Natural killer cell (primary cell): ENCODE measurements around the gene PRDM16. TPM values are rescaled to one million over a fixed set of nuclear protein-coding genes. Genes with fewer than 3 reads are reported as not detected.

Experiments used
- ATAC-seq, 3 donors: fragments of 150-1000 bp in 2 of 3; fragments of 200-7000 bp in 1 of 3; cut with Tn5 transposase; 1 replicate in 1 of 3; 2 replicates in 2 of 3; pipeline ENCODE4 v1.10.0; 2021; ENCODE audit warnings: mild to moderate bottlenecking in 2 of 3, moderate library complexity in 2 of 3
- DNase-seq, 2 donors: peaks; one replicate each; pipeline versions ENCODE4 v3.0.0 to v3.0.0-alpha.2; 2013 to 2021; ENCODE audit warnings: mixed read lengths in 1 of 2
- H3K27ac ChIP-seq: one replicate; pipeline ENCODE4 v1.5.1; 2013; ENCODE audit warnings: mild to moderate bottlenecking, low read length
- H3K27me3 ChIP-seq: one replicate; pipeline ENCODE4 v1.6.1; 2013; ENCODE audit warnings: low read length; ENCODE audit not compliant: control insufficient read depth, insufficient read depth
- H3K36me3 ChIP-seq: one replicate; pipeline ENCODE4 v1.6.1; 2013; ENCODE audit warnings: low read length; ENCODE audit not compliant: control insufficient read depth, insufficient read depth
- H3K4me1 ChIP-seq: one replicate; pipeline ENCODE4 v1.6.1; 2013; ENCODE audit warnings: low read length; ENCODE audit not compliant: control insufficient read depth, insufficient read depth
- H3K4me3 ChIP-seq: one replicate; pipeline ENCODE4 v1.5.1; 2013; ENCODE audit warnings: low read length
- H3K9me3 ChIP-seq: one replicate; pipeline ENCODE4 v1.6.1; 2013; ENCODE audit warnings: low read length; ENCODE audit not compliant: control insufficient read depth, insufficient read depth
- H3K27ac Mint-ChIP-seq, 2 donors: one replicate each; pipeline ENCODE4 v1.8.0; 2022; ENCODE audit warnings: mild to moderate bottlenecking in 2 of 2, mixed read lengths in 2 of 2, moderate library complexity in 1 of 2
- H3K27me3 Mint-ChIP-seq, 2 donors: one replicate each; pipeline ENCODE4 v1.8.0; 2022; ENCODE audit warnings: low read depth in 2 of 2, mixed read lengths in 2 of 2
- H3K36me3 Mint-ChIP-seq: one replicate; pipeline ENCODE4 v1.8.0; 2022; ENCODE audit warnings: mixed read lengths
- H3K4me1 Mint-ChIP-seq, 2 donors: one replicate each; pipeline ENCODE4 v1.8.0; 2022; ENCODE audit warnings: mixed read lengths in 2 of 2
- H3K4me3 Mint-ChIP-seq: one replicate; pipeline ENCODE4 v1.8.0; 2022; ENCODE audit warnings: mild to moderate bottlenecking, moderate library complexity, mixed read lengths
- H3K9me3 Mint-ChIP-seq, 2 donors: one replicate each; pipeline ENCODE4 v1.8.0; 2022; ENCODE audit warnings: mixed read lengths in 2 of 2
- WGBS: methylation state at CpG from one replicate; pipeline ENCODE4 v1.1.7; 2013; ENCODE audit warnings: missing lambda C conversion rate; ENCODE audit not compliant: insufficient coverage; 5-methylcytosine and 5-hydroxymethylcytosine counted together
- intact Hi-C: fragments of 100-400 bp; cut with micrococcal nuclease; formaldehyde crosslinking; loops from one replicate; pipeline ENCODE4 v1.14.2; 2022
- total RNA-seq, 4 donors: library from RNA; stranded (reverse); fragments of 120-200 nt in 1 of 4; gene quantifications; one replicate each; pipeline versions ENCODE4 v1.2.3 to v1.2.4, GENCODE V29; 2013 to 2022
- TF ChIP-seq, protein P1 (sequence below): fragments of 200-600 bp; IDR thresholded peaks from one replicate; pipeline ENCODE4 v1.8.0; 2022; ENCODE audit warnings: antibody characterized with exemption

The PRDM16 gene
- total RNA-seq, 3 donors from 2014 or later (not counting 1 experiment from before 2014, with no cell fraction given): 0.25 to 0.64 TPM; not detected in 1

DNA sequence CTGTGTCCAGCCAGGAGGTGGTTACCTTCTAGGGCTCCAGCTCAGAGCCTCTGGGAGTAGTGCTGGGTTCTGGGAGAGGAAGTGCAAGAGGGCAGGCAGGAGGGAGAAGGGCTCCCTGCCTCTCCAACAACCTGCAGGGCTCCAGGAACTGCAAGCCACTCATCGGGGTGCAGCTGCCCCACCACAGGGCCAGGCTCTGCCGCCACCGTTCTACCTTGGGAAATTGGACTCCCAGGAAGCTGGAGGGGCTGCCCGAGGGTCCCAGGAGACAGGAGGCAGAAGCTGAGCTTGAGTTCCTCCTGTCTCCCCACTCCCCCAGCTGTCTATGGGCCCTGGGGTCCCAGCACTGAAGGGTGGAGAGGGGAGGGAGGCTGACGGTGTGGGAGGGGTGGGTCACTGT, 7.4 kb upstream of the PRDM16 start:
- Histone ChIP-seq H3K36me3 (no peaks in the 10 kb centered on the region), H3K4me3 (no peak overlapping the region), H3K27me3 (no peaks in the 10 kb centered on the region), H3K27ac (no peak overlapping the region), H3K9me3 (no peaks in the 10 kb centered on the region), H3K4me1 (no peaks in the 10 kb centered on the region)
- TF ChIP-seq, protein P1, sequence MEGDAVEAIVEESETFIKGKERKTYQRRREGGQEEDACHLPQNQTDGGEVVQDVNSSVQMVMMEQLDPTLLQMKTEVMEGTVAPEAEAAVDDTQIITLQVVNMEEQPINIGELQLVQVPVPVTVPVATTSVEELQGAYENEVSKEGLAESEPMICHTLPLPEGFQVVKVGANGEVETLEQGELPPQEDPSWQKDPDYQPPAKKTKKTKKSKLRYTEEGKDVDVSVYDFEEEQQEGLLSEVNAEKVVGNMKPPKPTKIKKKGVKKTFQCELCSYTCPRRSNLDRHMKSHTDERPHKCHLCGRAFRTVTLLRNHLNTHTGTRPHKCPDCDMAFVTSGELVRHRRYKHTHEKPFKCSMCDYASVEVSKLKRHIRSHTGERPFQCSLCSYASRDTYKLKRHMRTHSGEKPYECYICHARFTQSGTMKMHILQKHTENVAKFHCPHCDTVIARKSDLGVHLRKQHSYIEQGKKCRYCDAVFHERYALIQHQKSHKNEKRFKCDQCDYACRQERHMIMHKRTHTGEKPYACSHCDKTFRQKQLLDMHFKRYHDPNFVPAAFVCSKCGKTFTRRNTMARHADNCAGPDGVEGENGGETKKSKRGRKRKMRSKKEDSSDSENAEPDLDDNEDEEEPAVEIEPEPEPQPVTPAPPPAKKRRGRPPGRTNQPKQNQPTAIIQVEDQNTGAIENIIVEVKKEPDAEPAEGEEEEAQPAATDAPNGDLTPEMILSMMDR: no peak
- DNase-seq (no peak), ATAC-seq (no peak)
- WGBS: 84% methylated on average over 5 of the region's 5 CpGs
- intact Hi-C loops: no loop called here
- peaks cover 0 to 13% of the 10 kb centered on the region in 2 donors for H3K27me3 Mint-ChIP-seq
- no peaks in the 10 kb centered on the region for H3K9me3 Mint-ChIP-seq
- no peak overlapping the region for H3K4me3 Mint-ChIP-seq
- H3K27ac Mint-ChIP-seq: no peak overlapping the region
- no peaks in the 10 kb centered on the region for H3K36me3 Mint-ChIP-seq
- H3K4me1 Mint-ChIP-seq: no peaks in the 10 kb centered on the region

DNA sequence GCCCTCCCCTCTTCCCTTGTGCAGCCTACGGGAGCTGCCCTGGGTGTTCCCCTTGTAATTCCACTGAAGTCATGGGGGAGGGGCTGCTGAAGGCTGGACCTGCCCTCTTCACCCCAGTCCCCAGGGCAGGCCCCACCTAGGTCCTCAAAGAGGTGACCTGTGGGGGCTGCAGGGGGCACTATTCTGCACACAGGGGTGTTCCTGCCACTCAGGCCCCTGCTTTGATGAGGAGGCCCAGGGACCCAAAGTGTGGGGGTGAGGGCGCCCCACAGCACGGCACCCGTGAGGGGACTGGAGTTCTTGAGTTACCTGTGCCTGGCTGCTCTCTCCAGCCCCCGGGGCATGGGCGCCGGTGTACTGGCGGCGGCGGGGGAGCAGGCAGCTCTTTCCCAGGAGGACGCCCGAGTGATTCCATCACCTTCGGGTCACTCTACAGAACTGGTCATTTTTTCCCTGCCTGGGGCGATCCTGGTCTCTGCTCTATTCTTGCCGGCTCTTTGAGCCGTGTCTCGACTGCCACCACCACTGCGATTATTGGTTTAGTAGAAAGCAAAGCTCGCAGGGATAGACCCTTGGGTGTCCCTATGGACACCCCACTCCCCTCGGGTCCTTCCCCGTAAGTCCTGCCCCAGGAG, 6.9 kb upstream of the PRDM16 start:
- DNase-seq (no peak), ATAC-seq (no peak)
- TF ChIP-seq, protein P1: no peak
- H3K4me1 Mint-ChIP-seq: no peaks in the 10 kb centered on the region
- Histone ChIP-seq H3K27me3 (no peaks in the 10 kb centered on the region), H3K4me3 (no peak overlapping the region), H3K4me1 (no peaks in the 10 kb centered on the region), H3K27ac (no peak overlapping the region), H3K9me3 (no peaks in the 10 kb centered on the region), H3K36me3 (no peaks in the 10 kb centered on the region)
- peaks cover 0 to 16% of the 10 kb centered on the region in 2 donors for H3K27me3 Mint-ChIP-seq
- H3K27ac Mint-ChIP-seq: no peak overlapping the region
- intact Hi-C loops: no loop called here
- no peak overlapping the region for H3K4me3 Mint-ChIP-seq
- WGBS: 93% methylated on average over 21 of the region's 21 CpGs
- no peaks in the 10 kb centered on the region for H3K9me3 Mint-ChIP-seq
- no peaks in the 10 kb centered on the region for H3K36me3 Mint-ChIP-seq

DNA sequence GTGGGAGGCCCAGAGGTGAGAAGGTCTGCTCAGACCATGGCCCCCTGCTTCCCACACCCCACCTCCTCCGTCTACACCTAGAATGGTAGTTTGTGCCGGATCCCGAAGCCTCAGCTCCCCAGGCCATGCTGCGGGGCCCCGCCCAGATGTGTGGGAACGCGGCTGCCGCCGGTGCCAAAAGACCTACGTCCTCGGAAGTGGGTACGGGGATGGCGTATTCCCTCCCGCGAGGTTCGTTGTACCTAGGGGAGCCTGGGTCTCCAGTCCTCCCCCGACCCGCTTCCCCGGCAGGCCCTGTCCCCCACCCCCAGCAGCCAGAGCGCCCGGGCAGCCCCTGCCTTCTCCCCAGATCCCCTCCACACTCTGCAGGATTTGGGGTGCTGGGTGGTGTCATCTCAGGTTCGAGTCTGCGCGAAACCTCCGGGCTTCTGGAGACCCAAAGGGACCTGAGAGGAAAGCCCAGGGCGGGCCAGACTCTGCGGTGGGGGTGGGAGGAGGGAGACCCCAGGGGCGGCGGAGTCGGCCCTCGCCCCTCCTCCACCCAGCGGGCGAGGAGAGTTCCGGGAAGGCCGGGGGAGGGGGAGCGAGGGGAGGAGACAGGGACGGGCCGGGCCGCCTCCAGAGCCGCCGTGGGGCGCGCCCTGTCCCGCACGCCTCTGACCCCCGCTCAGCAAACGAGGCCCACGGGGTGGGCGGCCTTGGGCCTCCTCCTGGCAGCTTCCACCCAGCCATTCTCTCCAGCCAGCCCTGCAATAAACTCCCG, 6.2 kb upstream of the PRDM16 start:
- TF ChIP-seq, protein P1: no peak
- H3K27me3 Mint-ChIP-seq: peaks cover 0 to 20% of the 10 kb centered on the region in 2 donors
- no peaks in the 10 kb centered on the region for H3K27me3 ChIP-seq

More for the DNA sequence above, 6.2 kb upstream of the PRDM16 start:
- Histone ChIP-seq H3K4me3 (no peak overlapping the region), H3K36me3 (no peaks in the 10 kb centered on the region), H3K4me1 (no peaks in the 10 kb centered on the region), H3K9me3 (no peaks in the 10 kb centered on the region), H3K27ac (no peak overlapping the region)
- Mint-ChIP-seq H3K4me3 (no peak overlapping the region), H3K27ac (no peak overlapping the region), H3K9me3 (no peaks in the 10 kb centered on the region), H3K36me3 (no peaks in the 10 kb centered on the region), H3K4me1 (no peaks in the 10 kb centered on the region)
- DNase-seq (no peak), ATAC-seq (no peak)
- intact Hi-C loops: no loop called here
- WGBS: 92% methylated on average over 45 of the region's 50 CpGs
